T-helper 17 cell (primary cell): Measurements from ENCODE around the gene FRRS1L. TPM values are rescaled to one million over a fixed set of nuclear protein-coding genes. Genes with fewer than 3 reads are reported as not detected.

Source experiments
- ATAC-seq: fragments of 150-1000 bp; cut with Tn5 transposase; 2 replicates; pipeline ENCODE4 v1.10.0; 2021; ENCODE audit warnings: mild to moderate bottlenecking, moderate library complexity
- DNase-seq, 3 donors: peaks; one replicate each; pipeline versions ENCODE4 v3.0.0 to v3.0.0-alpha.2; 2020 to 2021
- H3K9me3 ChIP-seq: one replicate; pipeline ENCODE4 v1.7.0; 2013; ENCODE audit warnings: low read length, mild to moderate bottlenecking; ENCODE audit not compliant: control insufficient read depth, poor library complexity, severe bottlenecking
- H3K27ac Mint-ChIP-seq: one replicate; pipeline ENCODE4 v1.8.0; 2022; ENCODE audit warnings: mild to moderate bottlenecking, moderate library complexity, mixed read lengths
- H3K27me3 Mint-ChIP-seq: one replicate; pipeline ENCODE4 v1.8.0; 2022; ENCODE audit warnings: mixed read lengths
- H3K36me3 Mint-ChIP-seq: one replicate; pipeline ENCODE4 v1.8.0; 2022; ENCODE audit warnings: low read depth, mixed read lengths
- H3K4me1 Mint-ChIP-seq: one replicate; pipeline ENCODE4 v1.8.0; 2022; ENCODE audit warnings: mild to moderate bottlenecking, mixed read lengths
- H3K4me3 Mint-ChIP-seq: one replicate; pipeline ENCODE4 v1.8.0; 2022; ENCODE audit warnings: mild to moderate bottlenecking, moderate library complexity, mixed read lengths
- total RNA-seq, 4 donors: library from RNA in 2 of 4; stranded (reverse) in 2 of 4; gene quantifications; one replicate each; pipeline ENCODE4 v1.2.3 and lab custom pipeline; 2022 to 2026

FRRS1L gene
- total RNA-seq (not detected), total RNA-seq (lab: John Stamatoyannopoulos, UW) (0 reads per million in 2 donors)

- DNase-seq (no peak), ATAC-seq (no peak)
- no peak within 1 kb of the TSS for H3K27ac Mint-ChIP-seq
- peaks cover 3% of the 10 kb centered on the region for H3K36me3 Mint-ChIP-seq
- peaks cover 70% of the 10 kb centered on the region for H3K27me3 Mint-ChIP-seq
- peaks cover 2% of the 10 kb centered on the region for H3K4me1 Mint-ChIP-seq
- H3K4me3 Mint-ChIP-seq: peak within 1 kb of the TSS; percentile 81
- H3K9me3 ChIP-seq: no peaks in the 10 kb centered on the region
These were observed at the start of gene FRRS1L for GRCh38 chr9:109166771-109167601. Gene FRRS1L (minus strand): TSS chr9:109167249. CDS start chr9:109167138, 111 bp downstream.

- no peak for DNase-seq
- ATAC-seq: no peak
- no peaks in the 10 kb centered on the region for H3K9me3 ChIP-seq
- H3K27me3 Mint-ChIP-seq: peaks cover 49% of the 10 kb centered on the region
- no peaks in the 10 kb centered on the region for H3K4me1 Mint-ChIP-seq
- no peak overlapping the region for H3K4me3 Mint-ChIP-seq
- H3K36me3 Mint-ChIP-seq: peaks cover 3% of the 10 kb centered on the region
- H3K27ac Mint-ChIP-seq: no peak overlapping the region
These were observed 47.4 kb upstream of the FRRS1L start for GRCh38 chr9:109214414-109214813.

GRCh38 chr9:109213285-109214121 lies 46.5 kb upstream of the FRRS1L start:
- H3K27me3 Mint-ChIP-seq: peaks cover 50% of the 10 kb centered on the region
- H3K4me3 Mint-ChIP-seq: no peak overlapping the region
- no peak for ATAC-seq
- no peak overlapping the region for H3K27ac Mint-ChIP-seq
- peaks cover 3% of the 10 kb centered on the region for H3K36me3 Mint-ChIP-seq
- no peaks in the 10 kb centered on the region for H3K4me1 Mint-ChIP-seq
- H3K9me3 ChIP-seq: no peaks in the 10 kb centered on the region
- DNase-seq: no peak

GRCh38 chr9:109212768-109213167 lies 45.7 kb upstream of the FRRS1L start:
- peaks cover 3% of the 10 kb centered on the region for H3K36me3 Mint-ChIP-seq
- H3K4me1 Mint-ChIP-seq: no peaks in the 10 kb centered on the region
- H3K4me3 Mint-ChIP-seq: no peak overlapping the region
- ATAC-seq (no peak), DNase-seq (no peak)
- H3K27ac Mint-ChIP-seq: no peak overlapping the region
- H3K27me3 Mint-ChIP-seq: peaks cover 48% of the 10 kb centered on the region
- no peaks in the 10 kb centered on the region for H3K9me3 ChIP-seq

DNA sequence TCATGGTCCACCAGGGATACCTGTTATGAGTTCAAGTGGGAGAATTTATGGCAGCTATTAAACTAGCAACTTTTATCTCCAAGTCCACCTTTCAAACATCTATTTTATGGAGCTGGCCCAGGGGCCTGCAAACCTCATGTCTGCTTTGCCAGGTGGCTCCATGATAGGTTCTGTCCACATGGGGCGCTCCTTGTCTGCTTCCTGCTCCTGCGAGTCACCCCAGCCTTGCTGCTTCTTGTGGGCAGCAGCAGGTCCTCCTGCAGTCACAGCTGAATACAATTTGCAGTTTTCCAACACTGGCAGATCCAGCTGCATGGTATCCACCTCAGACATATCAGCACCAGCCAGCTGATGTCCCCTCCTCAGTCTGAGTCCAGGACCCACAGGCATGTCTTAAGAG lies 39.6 kb upstream of the FRRS1L start:
- Mint-ChIP-seq H3K27me3 (peaks cover 31% of the 10 kb centered on the region), H3K4me3 (no peak overlapping the region), H3K36me3 (no peaks in the 10 kb centered on the region), H3K4me1 (peaks cover 2% of the 10 kb centered on the region), H3K27ac (no peak overlapping the region)
- ATAC-seq (no peak), DNase-seq (no peak)
- no peaks in the 10 kb centered on the region for H3K9me3 ChIP-seq

DNA sequence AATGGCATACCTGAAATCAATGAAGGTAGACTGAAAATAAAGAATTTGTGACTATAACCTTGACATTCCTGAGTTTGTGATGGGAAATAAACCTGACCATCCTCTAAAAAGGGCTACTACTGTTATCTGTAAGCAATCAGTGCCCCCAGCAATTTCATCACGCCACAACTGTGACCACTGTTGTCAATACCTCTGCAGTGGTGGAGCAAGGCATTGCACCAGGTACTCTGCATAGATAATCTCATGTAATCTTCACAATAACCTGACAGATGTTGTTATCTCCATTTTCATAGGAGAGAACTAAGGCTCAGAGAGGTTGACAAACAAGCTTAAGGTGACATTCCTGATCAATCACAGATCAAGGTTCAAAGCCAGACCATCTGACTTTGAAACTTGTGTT lies 38.5 kb upstream of the FRRS1L start:
- Mint-ChIP-seq H3K36me3 (peaks cover 2% of the 10 kb centered on the region), H3K4me3 (no peak overlapping the region), H3K27ac (no peak overlapping the region), H3K4me1 (peaks cover 2% of the 10 kb centered on the region), H3K27me3 (peaks cover 24% of the 10 kb centered on the region)
- no peak for DNase-seq
- no peaks in the 10 kb centered on the region for H3K9me3 ChIP-seq
- ATAC-seq: no peak

- peaks cover 2% of the 10 kb centered on the region for H3K4me1 Mint-ChIP-seq
- H3K9me3 ChIP-seq: no peaks in the 10 kb centered on the region
- ATAC-seq: no peak
- H3K4me3 Mint-ChIP-seq: no peak overlapping the region
- peaks cover 25% of the 10 kb centered on the region for H3K27me3 Mint-ChIP-seq
- DNase-seq: no peak
- H3K36me3 Mint-ChIP-seq: peaks cover 2% of the 10 kb centered on the region
- no peak overlapping the region for H3K27ac Mint-ChIP-seq
These were observed 36.8 kb upstream of the FRRS1L start for GRCh38 chr9:109203761-109204360.

GRCh38 chr9:109199676-109200075 lies 32.6 kb upstream of the FRRS1L start:
- ATAC-seq (no peak), DNase-seq (no peak)
- Mint-ChIP-seq H3K36me3 (peaks cover 2% of the 10 kb centered on the region), H3K27me3 (peaks cover 11% of the 10 kb centered on the region), H3K27ac (no peak overlapping the region), H3K4me3 (no peak overlapping the region), H3K4me1 (peaks cover under 1% of the 10 kb centered on the region)
- no peaks in the 10 kb centered on the region for H3K9me3 ChIP-seq

- Mint-ChIP-seq H3K27me3 (peaks cover 11% of the 10 kb centered on the region), H3K27ac (no peak overlapping the region), H3K4me1 (no peaks in the 10 kb centered on the region), H3K4me3 (no peak overlapping the region), H3K36me3 (peaks cover 2% of the 10 kb centered on the region)
- DNase-seq (no peak), ATAC-seq (no peak)
- no peaks in the 10 kb centered on the region for H3K9me3 ChIP-seq
These were observed 31.8 kb upstream of the FRRS1L start for GRCh38 chr9:109198736-109199382.

DNA sequence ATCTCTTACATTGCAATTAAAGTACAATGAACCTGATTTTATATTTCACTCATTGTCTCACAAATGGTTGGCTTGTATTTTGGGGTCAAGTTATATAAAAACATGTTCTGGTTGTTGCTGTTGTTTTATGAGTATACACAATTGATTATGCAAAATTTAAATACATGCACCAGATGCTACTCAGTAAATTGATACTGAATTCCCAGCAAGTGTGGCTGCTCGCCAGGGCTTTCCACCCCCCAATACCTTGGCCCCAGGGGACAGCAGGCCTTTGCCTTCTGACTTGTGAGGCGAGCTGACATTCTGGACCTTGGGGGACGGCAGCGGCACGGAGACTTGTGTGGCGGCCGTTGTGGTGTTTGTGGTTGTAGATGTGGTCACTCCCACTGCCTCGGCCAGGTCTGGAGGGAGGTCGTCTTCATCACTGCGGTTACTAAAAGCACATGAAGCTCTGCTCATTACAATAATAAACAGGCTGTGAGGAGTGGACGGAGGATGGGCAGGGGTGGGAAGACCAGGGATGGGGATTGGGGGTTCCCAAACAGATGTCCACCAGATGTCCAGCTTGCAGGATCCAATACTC lies 27.0 kb upstream of the FRRS1L start:
- no peaks in the 10 kb centered on the region for H3K4me1 Mint-ChIP-seq
- no peak for ATAC-seq
- H3K27ac Mint-ChIP-seq: no peak overlapping the region

GRCh38 chr9:109192732-109193361 lies 25.8 kb upstream of the FRRS1L start:
- Mint-ChIP-seq H3K4me1 (no peaks in the 10 kb centered on the region), H3K4me3 (no peak overlapping the region), H3K27ac (no peak overlapping the region), H3K36me3 (no peaks in the 10 kb centered on the region), H3K27me3 (peaks cover 11% of the 10 kb centered on the region)
- no peaks in the 10 kb centered on the region for H3K9me3 ChIP-seq
- ATAC-seq: no peak
- no peak for DNase-seq

More for the DNA sequence above, 27.0 kb upstream of the FRRS1L start:
- DNase-seq: no peak
- no peak overlapping the region for H3K4me3 Mint-ChIP-seq
- H3K27me3 Mint-ChIP-seq: peaks cover 9% of the 10 kb centered on the region
- H3K36me3 Mint-ChIP-seq: no peaks in the 10 kb centered on the region
- H3K9me3 ChIP-seq: no peaks in the 10 kb centered on the region

GRCh38 chr9:109191746-109192145 lies 24.7 kb upstream of the FRRS1L start:
- H3K4me1 Mint-ChIP-seq: no peaks in the 10 kb centered on the region
- H3K27ac Mint-ChIP-seq: no peak overlapping the region
- H3K27me3 Mint-ChIP-seq: peaks cover 11% of the 10 kb centered on the region
- no peak overlapping the region for H3K4me3 Mint-ChIP-seq
- H3K36me3 Mint-ChIP-seq: no peaks in the 10 kb centered on the region
- ATAC-seq (no peak), DNase-seq (no peak)
- no peaks in the 10 kb centered on the region for H3K9me3 ChIP-seq
